Heart left ventricle (tissue), 13 donors: Measurements from ENCODE around the gene C1S.

Experiments used
- POLR2A ChIP-seq, 2 donors: fragments of 450-650 bp; IDR thresholded peaks; one replicate each; pipeline ENCODE4 v1.6.1; 2017; ENCODE audit warnings: antibody characterized with exemption in 2 of 2, mild to moderate bottlenecking in 2 of 2, moderate library complexity in 2 of 2
- TF ChIP-seq, protein P1 (sequence below), 12 donors: fragments of 200-600 bp; sonication (generic) in 4 of 12; IDR thresholded peaks; one replicate each; pipeline versions ENCODE4 v1.5.0 to v1.8.0; 2018 to 2022; ENCODE audit warnings: antibody characterized with exemption in 12 of 12, mild to moderate bottlenecking in 5 of 12
- donor health status: ischemic (EF 13 %, LVEDD 7.1; RV severe dilation, severe dysfunction).
- donor health status: DM: no; HTN: yes; CAD: no.
- donor health status: DM: no; HTN: no; CAD: no.
- donor health status: ischemic (EF 25% LVEDD 6.9; RV normal size, moderate dysfunction).
- donor health status: ischemic (EF 25% LVEDD 5.7; RV mildly dilated, moderate dysfunction).
- donor health status: ischemic (EF 35%, LVEDD 5.7; RV mildly dilated, moderate dysfunction).
- donor health status: nonischemic (EF 11% LVEDD 7.7; RV severe dilation, severe dysfunction).
- donor health status: DM: yes; HTN: yes; CAD: no.
- donor health status: PGD.
- donor health status: ischemic (EF 29% LVEDD 5.4; RV normal size, mild dysfunction).
- donor health status: nonischemic (EF 23%, LVEDD 6.1; RV moderate dilation, normal function).

DNA sequence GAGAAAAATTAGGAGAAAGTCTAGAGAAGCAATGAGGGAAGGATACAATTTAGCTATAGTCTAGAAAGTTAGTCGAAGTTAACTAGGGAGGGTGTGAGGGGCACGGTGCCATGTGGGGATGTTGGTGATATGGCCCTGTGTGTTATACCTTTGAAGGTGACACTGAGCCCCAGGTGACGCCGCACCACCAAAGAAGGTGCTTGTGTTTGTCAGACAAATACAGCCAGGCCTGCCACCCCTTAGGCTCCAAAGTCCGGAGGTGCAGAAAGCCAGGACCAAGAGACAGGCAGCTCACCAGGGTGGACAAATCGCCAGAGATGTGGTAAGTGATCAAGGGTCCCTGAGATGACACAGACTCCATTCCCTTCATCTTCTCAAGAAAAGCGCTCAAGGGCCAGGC is 1.1 kb downstream of the C1S start:
- TF ChIP-seq, protein P1, sequence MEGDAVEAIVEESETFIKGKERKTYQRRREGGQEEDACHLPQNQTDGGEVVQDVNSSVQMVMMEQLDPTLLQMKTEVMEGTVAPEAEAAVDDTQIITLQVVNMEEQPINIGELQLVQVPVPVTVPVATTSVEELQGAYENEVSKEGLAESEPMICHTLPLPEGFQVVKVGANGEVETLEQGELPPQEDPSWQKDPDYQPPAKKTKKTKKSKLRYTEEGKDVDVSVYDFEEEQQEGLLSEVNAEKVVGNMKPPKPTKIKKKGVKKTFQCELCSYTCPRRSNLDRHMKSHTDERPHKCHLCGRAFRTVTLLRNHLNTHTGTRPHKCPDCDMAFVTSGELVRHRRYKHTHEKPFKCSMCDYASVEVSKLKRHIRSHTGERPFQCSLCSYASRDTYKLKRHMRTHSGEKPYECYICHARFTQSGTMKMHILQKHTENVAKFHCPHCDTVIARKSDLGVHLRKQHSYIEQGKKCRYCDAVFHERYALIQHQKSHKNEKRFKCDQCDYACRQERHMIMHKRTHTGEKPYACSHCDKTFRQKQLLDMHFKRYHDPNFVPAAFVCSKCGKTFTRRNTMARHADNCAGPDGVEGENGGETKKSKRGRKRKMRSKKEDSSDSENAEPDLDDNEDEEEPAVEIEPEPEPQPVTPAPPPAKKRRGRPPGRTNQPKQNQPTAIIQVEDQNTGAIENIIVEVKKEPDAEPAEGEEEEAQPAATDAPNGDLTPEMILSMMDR (IDR thresholded peaks at IDR 0.05) = no peak
- no peak for TF ChIP-seq POLR2A (IDR thresholded peaks at IDR 0.05)
